SW 1271 (cell line): ENCODE data around the gene MACO1.
"Not testable (repeated sequence)": the region's sequence is repeated elsewhere in the genome, so short reads cannot be mapped to it uniquely, and the experiment has no call there.

Source experiments
- DNase-seq, 2 experiments: peaks; one replicate each; lab custom pipeline; 2025; lab: John Stamatoyannopoulos, UW

The MACO1 gene

DNA sequence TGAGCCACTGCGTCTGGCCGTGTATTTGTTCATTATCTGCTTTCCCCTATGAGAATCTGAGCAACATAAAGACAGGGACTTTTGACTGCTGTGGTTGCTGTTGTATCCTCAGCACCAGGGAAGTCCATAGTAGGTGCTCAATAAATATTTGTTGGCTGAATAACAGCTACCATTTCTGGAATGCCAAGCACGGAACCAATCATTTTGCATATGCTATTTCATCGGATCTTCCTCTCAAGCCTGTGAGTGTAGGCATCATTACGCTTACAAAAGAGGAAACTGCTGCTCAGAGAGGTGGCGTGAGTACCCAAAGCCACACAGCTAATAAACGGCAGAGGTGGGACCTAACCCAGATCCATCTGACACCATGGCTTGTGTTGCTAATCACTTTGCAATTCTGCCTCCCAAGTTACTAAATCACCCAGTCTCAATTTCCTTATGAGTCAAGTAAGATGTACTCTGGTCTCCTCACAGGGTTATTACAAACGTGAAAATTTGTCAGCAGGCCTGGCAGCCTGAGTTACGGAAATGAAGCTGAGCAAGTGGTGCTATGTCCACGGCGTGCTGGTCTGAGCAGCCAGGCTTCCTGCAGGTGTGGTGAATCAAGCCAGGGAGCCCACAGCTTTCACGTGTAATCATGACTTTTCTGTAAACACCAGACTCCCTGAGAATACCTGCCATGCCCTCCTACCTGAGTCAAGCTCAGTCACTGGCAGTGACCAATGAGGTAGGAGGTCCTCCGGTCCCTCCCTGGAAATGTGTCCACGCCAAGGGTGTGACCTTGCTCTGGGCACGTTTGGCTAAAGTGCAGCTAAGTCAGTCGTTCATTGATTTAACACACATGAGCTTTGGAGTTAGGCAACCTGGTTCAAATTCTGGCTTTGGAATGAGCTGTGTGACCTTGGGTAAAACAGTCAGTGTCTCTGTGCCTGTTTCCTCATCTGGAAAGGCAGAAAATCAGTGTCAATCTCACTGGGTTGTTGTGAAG is 5.3 kb upstream of the MACO1 start:
- DNase-seq: no peak

DNA sequence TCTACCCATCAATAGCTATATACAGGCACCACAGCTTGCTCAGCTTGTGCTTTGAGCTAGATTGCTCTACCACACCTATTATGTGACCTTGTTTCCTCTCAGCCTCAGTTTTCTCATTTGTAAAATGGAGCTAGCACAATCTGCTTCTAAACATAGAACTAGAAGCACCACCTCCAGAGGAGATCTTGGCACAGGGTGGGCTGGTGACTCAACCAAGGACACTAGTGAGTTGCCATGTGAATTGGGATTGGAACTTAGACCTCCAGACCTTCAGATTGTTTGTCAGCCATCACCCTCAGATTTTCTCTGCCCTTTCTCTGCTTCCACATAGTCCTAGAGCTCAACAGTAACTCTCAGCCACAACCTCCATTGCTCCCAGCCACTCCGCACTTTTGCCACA is 3.0 kb upstream of the MACO1 start:
- no peak for DNase-seq

- no peak for DNase-seq
Measured at GRCh38 chr1:25428475-25429166, 2.1 kb upstream of the MACO1 start.

DNA sequence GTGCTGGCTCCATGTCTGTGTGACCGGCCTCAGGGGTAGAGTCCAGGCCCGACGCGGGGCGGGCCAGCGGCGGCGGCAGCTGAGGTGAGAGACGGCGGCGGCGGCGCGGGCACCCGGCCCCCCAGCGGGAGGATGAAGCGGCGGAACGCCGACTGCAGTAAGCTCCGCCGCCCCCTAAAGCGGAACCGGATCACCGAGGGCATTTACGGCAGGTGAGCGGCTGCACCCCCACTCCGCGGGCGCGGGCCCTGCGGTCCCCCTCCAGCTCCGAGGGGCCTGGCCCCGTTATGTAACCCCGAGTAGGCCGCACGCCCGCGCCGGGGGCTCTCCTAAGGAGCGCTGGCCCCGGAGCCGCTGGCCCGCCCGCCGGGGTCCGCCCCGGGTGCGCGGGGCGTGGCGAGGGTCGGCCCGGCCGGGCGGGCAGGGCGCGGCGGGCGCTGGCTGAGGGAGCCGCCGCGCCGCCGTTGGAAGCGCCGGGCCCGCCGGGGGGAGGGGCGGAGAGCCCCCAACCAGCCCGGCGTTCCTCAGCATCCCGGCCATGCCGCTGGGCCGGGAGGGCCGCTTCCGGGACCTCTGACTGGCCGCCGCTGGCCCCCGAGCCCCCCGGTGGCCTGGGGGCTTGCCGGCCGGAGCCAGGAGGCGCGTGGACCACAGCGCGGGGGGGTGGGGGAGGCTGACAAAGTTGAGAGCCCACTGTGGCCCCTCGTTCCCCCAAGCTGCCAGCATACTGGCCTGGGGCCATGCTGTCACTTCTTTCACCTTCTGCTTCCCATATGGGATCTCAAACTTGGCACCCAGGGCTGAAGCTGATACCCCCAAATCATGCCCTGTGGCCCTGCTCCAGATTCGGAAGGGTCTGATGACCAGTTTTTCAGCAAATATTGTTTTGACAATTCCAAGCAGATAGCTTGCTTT is 527 bp downstream of the MACO1 start:
- DNase-seq: no peak

GRCh38 chr1:25431955-25432719 is 1.4 kb downstream of the MACO1 start:
- DNase-seq: no peak

- no peak for DNase-seq
Measured at GRCh38 chr1:25432749-25433388, 2.2 kb downstream of the MACO1 start.

DNA sequence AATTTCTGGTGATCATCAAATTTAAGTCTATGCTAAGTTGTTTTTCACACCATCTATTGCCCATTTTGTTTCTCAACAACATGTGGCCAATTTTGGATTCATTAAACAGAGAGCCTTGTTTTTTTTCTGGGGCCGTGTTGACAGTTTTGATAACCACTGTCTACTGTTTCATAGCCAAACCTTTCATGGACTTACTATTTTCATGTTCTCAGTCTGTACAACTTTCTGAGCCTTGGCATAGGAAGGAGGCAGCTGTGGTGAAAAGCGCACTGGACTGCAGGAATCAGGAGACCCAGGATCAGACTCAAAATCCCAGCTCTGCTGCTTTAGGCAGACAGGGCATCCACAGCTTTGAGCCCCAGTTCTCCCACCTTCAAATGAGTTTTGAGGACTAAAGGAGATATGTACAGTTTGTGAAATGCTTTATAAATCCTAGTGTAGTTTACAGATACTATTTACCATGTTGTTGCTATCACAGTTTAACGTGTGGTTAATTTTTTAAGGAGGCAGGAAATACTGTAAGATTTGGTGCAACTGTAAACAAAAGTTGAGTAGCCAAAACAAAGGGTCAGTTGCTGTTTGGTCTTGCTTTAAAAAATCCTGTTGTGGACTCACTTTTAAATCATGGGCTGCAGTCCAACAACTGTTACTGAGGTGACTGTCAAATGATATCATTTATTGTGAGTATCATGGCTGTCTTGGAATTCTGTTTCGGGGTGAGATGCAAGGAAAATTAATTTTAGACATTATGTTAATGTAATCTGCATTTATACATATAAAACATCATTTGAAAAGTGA is 2.9 kb downstream of the MACO1 start:
- no peak for DNase-seq

DNA sequence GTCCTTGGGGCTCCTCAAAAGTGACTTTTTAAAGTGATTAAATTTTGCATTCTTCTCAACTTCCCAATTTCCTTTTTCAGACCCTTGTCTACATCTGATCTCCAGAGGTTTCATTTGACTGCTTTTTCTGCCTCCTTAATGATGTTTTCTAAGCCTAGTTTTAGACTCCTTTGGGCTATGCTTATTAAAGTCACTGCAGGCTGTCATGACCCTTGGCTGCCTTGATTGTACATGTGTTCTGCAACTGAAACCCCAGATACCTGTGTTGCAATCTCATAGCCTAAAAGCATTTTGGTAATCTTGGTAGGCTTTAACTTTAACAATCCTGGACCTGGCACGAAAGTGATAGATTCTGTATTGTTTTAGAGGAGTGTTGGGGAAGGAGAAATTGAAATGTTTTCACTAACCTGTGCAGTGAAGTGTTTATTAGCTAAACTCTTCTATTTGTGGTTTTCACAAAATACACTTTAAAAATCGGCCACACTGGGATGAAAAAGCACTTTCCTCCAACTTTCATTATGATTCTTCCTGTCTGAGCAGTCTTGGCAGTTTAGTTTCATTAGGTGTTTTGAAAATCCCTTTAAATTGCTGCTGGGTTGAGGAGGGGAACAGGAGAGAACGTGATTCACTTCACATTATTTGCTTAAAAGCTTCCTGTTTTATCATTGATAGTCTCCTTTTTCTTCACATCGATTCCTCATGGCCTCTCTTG is 4.9 kb downstream of the MACO1 start:
- no peak for DNase-seq

GRCh38 chr1:25437672-25438071 is 7.0 kb downstream of the MACO1 start:
- no peak for DNase-seq

GRCh38 chr1:25439287-25439686 is 8.6 kb downstream of the MACO1 start:
- no peak for DNase-seq

- DNase-seq: peak in 1 of 2 experiments; percentile 13
Measured at GRCh38 chr1:25442178-25442577, 11.5 kb downstream of the MACO1 start.

DNA sequence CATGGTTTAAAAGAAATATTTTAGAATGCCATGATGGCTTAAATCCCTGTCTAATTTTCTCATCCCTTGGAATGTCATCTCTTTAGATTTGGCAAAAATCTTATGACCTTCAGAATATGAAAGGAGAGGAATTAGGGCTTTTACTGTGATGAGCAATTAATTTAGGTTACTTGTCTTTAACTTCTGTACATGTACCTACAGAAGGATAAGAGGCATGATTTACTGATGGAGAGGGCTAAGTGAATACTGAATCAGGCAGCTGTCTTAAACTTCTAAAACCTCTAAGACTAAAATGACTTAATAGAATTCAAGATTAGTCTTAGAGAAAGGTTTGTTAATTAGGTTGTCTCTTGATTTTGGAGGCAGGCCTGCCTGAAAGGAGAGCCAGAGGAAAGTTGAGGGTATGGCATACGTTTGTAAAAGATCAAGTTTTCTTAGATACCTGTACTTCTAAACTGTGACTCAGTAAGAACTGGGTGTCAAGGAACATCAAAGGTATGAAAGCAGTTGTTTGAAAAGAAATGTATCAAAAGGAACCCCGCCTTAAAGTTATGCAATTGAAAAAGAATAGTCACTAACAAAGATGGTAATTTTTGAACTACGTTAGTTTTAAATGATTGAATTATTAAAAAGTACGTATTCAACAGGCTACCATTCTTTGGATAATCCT is 12.5 kb downstream of the MACO1 start:
- no peak for DNase-seq

GRCh38 chr1:25444604-25445003 is 13.9 kb downstream of the MACO1 start:
- DNase-seq: not testable (repeated sequence)

- DNase-seq: no peak
Measured at GRCh38 chr1:25445993-25446538, 15.4 kb downstream of the MACO1 start.

GRCh38 chr1:25447547-25447946 is 16.9 kb downstream of the MACO1 start:
- DNase-seq: no peak

- DNase-seq: no peak
Measured at GRCh38 chr1:25450891-25451290, 20.2 kb downstream of the MACO1 start.

DNA sequence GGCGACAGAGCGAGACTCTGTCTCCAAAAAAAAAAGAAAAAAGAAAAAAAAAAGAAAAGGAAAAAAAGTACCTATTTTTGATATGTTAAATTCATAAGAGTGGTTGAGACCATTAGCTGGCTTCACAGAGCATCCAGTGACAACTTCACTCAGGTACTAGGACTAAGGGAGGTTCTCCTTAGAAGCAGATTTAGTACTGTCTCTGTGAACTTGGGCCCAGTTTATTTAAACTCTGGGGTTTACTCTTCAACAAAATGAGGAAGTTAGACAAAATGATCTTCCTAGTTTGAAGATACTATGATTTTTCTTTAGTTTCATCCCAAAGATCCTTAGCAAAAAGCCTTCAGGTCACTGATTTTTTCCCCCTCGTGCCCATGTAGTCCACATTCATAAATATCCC is 21.2 kb downstream of the MACO1 start:
- no peak for DNase-seq

GRCh38 chr1:25456502-25456901 is 25.8 kb downstream of the MACO1 start:
- DNase-seq: no peak
